Uterus (tissue), 2 donors: ENCODE measurements around the gene TSPAN5.

ENCODE experiments used
- CTCF ChIP-seq, 4 experiments: fragments of 200-600 bp in 2 of 4; fragments of 450-650 bp in 2 of 4; sonication (generic) in 2 of 4; IDR thresholded peaks; one replicate each; pipeline ENCODE4 v1.5.1; 2016 to 2019; ENCODE audit warnings: antibody characterized with exemption in 4 of 4, mild to moderate bottlenecking in 2 of 4, moderate library complexity in 1 of 4
- POLR2A ChIP-seq, 2 donors: fragments of 450-650 bp; IDR thresholded peaks; one replicate each; pipeline ENCODE4 v1.6.1; 2016; ENCODE audit warnings: antibody characterized with exemption in 2 of 2, mild to moderate bottlenecking in 1 of 2, moderate library complexity in 1 of 2

DNA sequence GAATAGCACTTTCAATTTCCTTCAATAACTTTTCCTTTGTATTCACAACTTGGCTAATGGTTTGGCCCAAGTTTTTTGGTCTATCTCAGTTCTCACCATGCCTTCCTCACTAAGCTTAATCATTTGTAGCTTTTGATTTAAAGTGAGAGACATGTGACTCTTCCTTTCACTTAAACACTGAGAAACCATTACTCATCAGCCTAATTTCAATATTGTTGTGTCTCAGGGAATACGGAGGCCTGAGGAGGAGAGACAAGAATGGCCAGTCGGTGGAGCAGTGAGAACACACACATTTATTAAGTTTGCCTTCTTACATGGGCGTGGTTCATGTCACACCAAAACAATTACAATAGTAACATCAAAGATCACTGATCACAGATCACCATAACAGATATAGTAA is 56.7 kb downstream of the TSPAN5 start:
- no peak for TF ChIP-seq CTCF (IDR thresholded peaks at IDR 0.05)
- TF ChIP-seq POLR2A (IDR thresholded peaks at IDR 0.05), result no peak
